Neuronal stem cell (in vitro differentiated cells): Measurements from ENCODE around the gene ZNF83.

ENCODE experiments used
- DNase-seq: peaks from one replicate; pipeline ENCODE4 v3.0.0-alpha.2; 2013; ENCODE audit warnings: low spot score
- H2AFZ ChIP-seq: one replicate; pipeline ENCODE4 v1.6.1; 2013; ENCODE audit warnings: mild to moderate bottlenecking, low read length, inconsistent platforms
- H2AK5ac ChIP-seq: 2 replicates; pipeline ENCODE4 v1.6.1; 2013; ENCODE audit warnings: low read depth, mild to moderate bottlenecking, inconsistent platforms, low read length, moderate library complexity, mixed read lengths
- H2BK120ac ChIP-seq: 2 replicates; pipeline ENCODE4 v1.6.1; 2013; ENCODE audit warnings: low read depth, mild to moderate bottlenecking, inconsistent platforms, low read length, moderate library complexity, mixed read lengths
- H2BK12ac ChIP-seq: one replicate; pipeline ENCODE4 v1.6.1; 2013; ENCODE audit warnings: low read length, inconsistent platforms
- H2BK15ac ChIP-seq: 2 replicates; pipeline ENCODE4 v1.6.1; 2013; ENCODE audit warnings: mild to moderate bottlenecking, low read length, inconsistent platforms, mixed read lengths
- H2BK5ac ChIP-seq: one replicate; pipeline ENCODE4 v1.6.1; 2013; ENCODE audit warnings: inconsistent platforms, mild to moderate bottlenecking, low read length, moderate library complexity
- H3K14ac ChIP-seq: one replicate; pipeline ENCODE4 v1.6.1; 2013; ENCODE audit warnings: low read length, inconsistent platforms
- H3K18ac ChIP-seq: 2 replicates; pipeline ENCODE4 v1.6.1; 2013; ENCODE audit warnings: low read length, inconsistent platforms
- H3K23ac ChIP-seq: 2 replicates; pipeline ENCODE4 v1.6.1; 2013; ENCODE audit warnings: low read depth, mild to moderate bottlenecking, mixed read lengths, low read length, inconsistent platforms; ENCODE audit not compliant: poor library complexity
- H3K27ac ChIP-seq: replicated peaks from 3 replicates; pipeline ENCODE4 v1.5.1; 2013; ENCODE audit warnings: low read length, inconsistent platforms
- H3K27me3 ChIP-seq, 3 experiments: 2 replicates each; pipeline ENCODE4 v1.6.1; 2013; ENCODE audit warnings: low read length in 3 of 3, mild to moderate bottlenecking in 2 of 3, inconsistent platforms in 1 of 3, low read depth in 1 of 3, mixed read lengths in 1 of 3, moderate library complexity in 1 of 3; ENCODE audit not compliant: control insufficient read depth in 3 of 3, insufficient read depth in 3 of 3
- H3K36me3 ChIP-seq, 2 donors: replicated peaks in 1 of 2; 2 replicates each; pipeline ENCODE4 v1.6.1; 2013; ENCODE audit warnings: low read length in 2 of 2; ENCODE audit not compliant: control insufficient read depth in 2 of 2, insufficient read depth in 2 of 2
- H3K4ac ChIP-seq: 2 replicates; pipeline ENCODE4 v1.6.1; 2013; ENCODE audit warnings: inconsistent platforms, mild to moderate bottlenecking, low read length, moderate library complexity
- H3K4me1 ChIP-seq, 2 donors: 1 replicate in 1 of 2; 2 replicates in 1 of 2; pipeline ENCODE4 v1.6.1; 2013; ENCODE audit warnings: low read length in 2 of 2, low read depth in 1 of 2; ENCODE audit not compliant: control insufficient read depth in 2 of 2, insufficient read depth in 1 of 2
- H3K4me2 ChIP-seq: one replicate; pipeline ENCODE4 v1.6.1; 2013; ENCODE audit warnings: mild to moderate bottlenecking, low read length, inconsistent platforms; ENCODE audit not compliant: insufficient read depth, poor library complexity, severe bottlenecking
- H3K4me3 ChIP-seq, 2 donors: 2 replicates each; pipeline ENCODE4 v1.5.1; 2013; ENCODE audit warnings: low read length in 2 of 2, mild to moderate bottlenecking in 2 of 2, inconsistent platforms in 1 of 2, moderate library complexity in 1 of 2
- H3K79me1 ChIP-seq: one replicate; pipeline ENCODE4 v1.6.1; 2013; ENCODE audit warnings: low read depth, mild to moderate bottlenecking, inconsistent platforms, low read length, moderate library complexity
- H3K9ac ChIP-seq: one replicate; pipeline ENCODE4 v1.6.1; 2013; ENCODE audit warnings: mild to moderate bottlenecking, low read depth, low read length, inconsistent platforms; ENCODE audit not compliant: poor library complexity
- H3K9me3 ChIP-seq, 2 donors: replicated peaks in 1 of 2; 2 replicates each; pipeline versions ENCODE3 to v1.6.1; 2013; ENCODE audit warnings: low read length in 2 of 2, mild to moderate bottlenecking in 2 of 2, inconsistent platforms in 1 of 2, low read depth in 1 of 2, mixed read lengths in 1 of 2, moderate library complexity in 1 of 2; ENCODE audit not compliant: control insufficient read depth in 2 of 2, insufficient read depth in 1 of 2
- H4K8ac ChIP-seq: one replicate; pipeline ENCODE4 v1.6.1; 2013; ENCODE audit warnings: low read depth, mild to moderate bottlenecking, inconsistent platforms, low read length, moderate library complexity
- H4K91ac ChIP-seq: one replicate; pipeline ENCODE4 v1.6.1; 2013; ENCODE audit warnings: low read length, low read depth, mild to moderate bottlenecking, inconsistent platforms; ENCODE audit not compliant: poor library complexity
- WGBS, 2 donors: extraction: QIAGEN DNeasy Blood & Tissue Kit; methylation state at CpG; one replicate each; pipeline ENCODE4 v1.1.7; 2013; ENCODE audit warnings: missing lambda C conversion rate in 2 of 2, mixed read lengths in 1 of 2; ENCODE audit not compliant: insufficient read length in 2 of 2, insufficient replicate concordance in 1 of 2; ENCODE audit errors: extremely low coverage in 2 of 2; 5-methylcytosine and 5-hydroxymethylcytosine counted together

The ZNF83 gene

DNA sequence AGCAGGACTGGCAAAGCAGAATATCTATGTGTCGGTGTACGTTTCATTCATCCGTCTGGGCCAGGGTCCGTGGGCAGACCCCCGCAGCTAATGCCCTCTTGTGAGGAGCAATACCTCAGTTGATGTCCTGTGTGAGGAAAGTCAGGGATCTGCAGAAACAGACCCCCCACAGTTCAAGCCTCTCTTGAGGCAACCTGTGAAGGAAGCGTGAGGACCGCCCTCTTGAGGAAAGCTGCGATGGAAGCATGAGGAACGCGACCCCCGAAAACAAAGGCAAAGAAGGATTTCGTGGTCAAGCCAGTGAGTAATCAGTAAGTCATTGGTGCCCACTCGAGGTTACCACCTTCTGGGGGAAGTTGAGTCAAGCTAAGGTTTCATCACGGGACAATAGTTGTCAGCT, 20.9 kb upstream of the ZNF83 start:
- Histone ChIP-seq H3K18ac (no peak overlapping the region), H4K8ac (no peak overlapping the region), H2AFZ (no peak overlapping the region), H3K14ac (no peak overlapping the region), H3K27ac (no peak overlapping the region), H3K4me3 (no peak overlapping the region), H4K91ac (no peak overlapping the region), H3K9ac (no peak overlapping the region), H3K4me2 (no peak overlapping the region), H3K36me3 (peaks cover 8 to 94% of the 10 kb centered on the region in 2 donors), H3K4me1 (peaks cover 0 to 2% of the 10 kb centered on the region in 2 donors), H2BK15ac (no peak overlapping the region), H3K9me3 (peaks cover 0 to 14% of the 10 kb centered on the region in 2 donors), H3K4ac (no peak overlapping the region), H2BK5ac (no peak overlapping the region), H3K23ac (no peak overlapping the region), H2BK12ac (no peak overlapping the region), H3K27me3 (no peaks in the 10 kb centered on the region), H2BK120ac (no peak overlapping the region), H3K79me1 (no peaks in the 10 kb centered on the region), H2AK5ac (no peak overlapping the region)
- DNase-seq: no peak
- WGBS, 2 donors: no CpG with 5 or more reads among the region's 14 CpGs

DNA sequence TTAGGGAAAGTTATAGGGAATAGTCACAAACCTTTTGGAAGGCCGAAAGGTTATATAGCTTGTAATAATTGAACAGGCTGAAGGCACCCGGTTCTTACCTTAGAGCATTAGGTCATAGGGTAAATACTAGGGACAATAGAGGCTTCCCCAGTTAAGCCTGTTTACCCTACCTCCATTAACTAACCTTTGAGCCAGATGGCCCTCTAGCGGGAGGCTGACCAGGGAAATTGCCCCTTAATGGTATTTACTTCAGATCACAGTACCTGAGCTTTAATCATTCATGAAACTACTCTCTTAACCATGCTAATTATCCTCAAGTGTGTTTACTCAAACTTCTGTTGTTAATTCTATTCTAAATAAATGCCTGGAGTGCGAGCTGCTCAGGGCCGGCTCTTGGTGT, 20.4 kb upstream of the ZNF83 start:
- no peak overlapping the region for H3K14ac ChIP-seq
- no peak overlapping the region for H2AK5ac ChIP-seq
- H3K23ac ChIP-seq: no peak overlapping the region
- H2BK15ac ChIP-seq: no peak overlapping the region
- H4K8ac ChIP-seq: no peak overlapping the region
- H3K79me1 ChIP-seq: no peaks in the 10 kb centered on the region
- H2AFZ ChIP-seq: no peak overlapping the region
- no peak overlapping the region for H3K4me3 ChIP-seq
- H3K4ac ChIP-seq: no peak overlapping the region
- H3K27me3 ChIP-seq: no peaks in the 10 kb centered on the region
- no peak overlapping the region for H3K4me2 ChIP-seq
- H3K27ac ChIP-seq: no peak overlapping the region
- no peak overlapping the region for H2BK120ac ChIP-seq
- DNase-seq: no peak
- peaks cover 8 to 96% of the 10 kb centered on the region in 2 donors for H3K36me3 ChIP-seq
- no peaks in the 10 kb centered on the region for H3K4me1 ChIP-seq
- no CpG with 5 or more reads among the region's 5 CpGs for WGBS, 2 donors
- H3K9me3 ChIP-seq: peaks cover 0 to 18% of the 10 kb centered on the region in 2 donors
- H3K9ac ChIP-seq: no peak overlapping the region
- H2BK12ac ChIP-seq: no peak overlapping the region
- no peak overlapping the region for H4K91ac ChIP-seq
- H3K18ac ChIP-seq: no peak overlapping the region
- no peak overlapping the region for H2BK5ac ChIP-seq

DNA sequence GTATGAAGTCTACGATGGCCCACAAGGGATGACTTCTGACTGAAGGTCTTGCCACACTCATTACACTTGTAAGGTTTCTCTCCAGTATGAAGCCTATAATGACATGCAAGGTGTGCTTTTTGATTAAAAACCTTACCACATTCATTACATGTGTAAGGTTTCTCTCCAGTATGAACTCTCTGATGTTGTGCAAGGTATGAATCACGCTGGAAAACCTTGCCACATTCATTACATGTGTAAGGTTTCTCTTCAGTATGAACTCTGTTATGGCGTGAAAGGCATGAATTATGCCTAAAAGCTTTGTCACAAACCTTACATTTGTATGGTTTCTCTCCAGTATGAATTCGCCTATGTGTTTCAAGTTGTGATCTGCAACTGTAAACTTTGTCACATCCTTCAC, 15.0 kb upstream of the ZNF83 start:
- peaks cover 6 to 92% of the 10 kb centered on the region in 2 donors for H3K36me3 ChIP-seq

DNA sequence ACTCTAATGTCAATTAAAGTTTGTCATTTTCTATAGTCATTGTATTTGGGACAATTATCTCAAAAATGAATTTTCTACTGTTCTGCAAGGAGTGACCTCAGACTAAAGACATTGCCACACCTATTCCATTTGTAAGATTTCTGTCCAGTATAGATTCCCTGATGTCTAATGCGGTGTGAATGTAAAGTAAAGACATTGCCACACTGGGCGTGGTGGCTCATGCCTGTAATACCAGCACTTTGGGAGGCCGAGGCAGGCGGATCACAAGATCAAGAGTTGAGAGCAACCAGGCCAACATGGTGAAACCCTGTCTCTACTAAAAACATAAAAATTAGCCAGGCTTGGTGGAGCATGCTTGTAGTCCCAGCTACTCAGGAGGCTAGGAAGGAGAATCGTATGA, 13.8 kb upstream of the ZNF83 start:
- Histone ChIP-seq H3K9ac (no peak overlapping the region), H3K18ac (no peak overlapping the region), H3K4me3 (no peak overlapping the region), H4K91ac (no peak overlapping the region), H3K23ac (no peak overlapping the region), H2BK12ac (no peak overlapping the region), H3K36me3 (peaks cover 6 to 84% of the 10 kb centered on the region in 2 donors), H2BK5ac (no peak overlapping the region), H2BK120ac (no peak overlapping the region), H3K14ac (no peak overlapping the region), H3K4me1 (no peaks in the 10 kb centered on the region), H3K79me1 (no peaks in the 10 kb centered on the region), H3K27me3 (no peaks in the 10 kb centered on the region), H2AK5ac (no peak overlapping the region), H4K8ac (no peak overlapping the region), H2AFZ (no peak overlapping the region), H2BK15ac (no peak overlapping the region), H3K4me2 (no peak overlapping the region), H3K27ac (no peak overlapping the region), H3K9me3 (peaks cover 3 to 28% of the 10 kb centered on the region in 2 donors), H3K4ac (no peak overlapping the region)
- DNase-seq: no peak
- no CpG with 5 or more reads among the region's 5 CpGs for WGBS, 2 donors

More for the DNA sequence above, 15.0 kb upstream of the ZNF83 start:
- peaks cover 0 to 28% of the 10 kb centered on the region in 2 donors for H3K9me3 ChIP-seq
- H2BK120ac ChIP-seq: no peak overlapping the region
- H3K9ac ChIP-seq: no peak overlapping the region
- no peak overlapping the region for H3K23ac ChIP-seq
- no peak overlapping the region for H4K91ac ChIP-seq
- H2BK12ac ChIP-seq: no peak overlapping the region
- no peak for DNase-seq
- no peak overlapping the region for H3K4me3 ChIP-seq
- no peak overlapping the region for H3K4me2 ChIP-seq
- no peak overlapping the region for H3K27ac ChIP-seq
- H3K4me1 ChIP-seq: no peaks in the 10 kb centered on the region
- H3K4ac ChIP-seq: no peak overlapping the region
- H3K79me1 ChIP-seq: no peaks in the 10 kb centered on the region
- no peak overlapping the region for H2AK5ac ChIP-seq
- no CpG with 5 or more reads among the region's 4 CpGs for WGBS, 2 donors
- H3K27me3 ChIP-seq: no peaks in the 10 kb centered on the region
- H4K8ac ChIP-seq: no peak overlapping the region
- no peak overlapping the region for H2AFZ ChIP-seq
- H2BK15ac ChIP-seq: no peak overlapping the region
- no peak overlapping the region for H3K18ac ChIP-seq
- no peak overlapping the region for H3K14ac ChIP-seq
- no peak overlapping the region for H2BK5ac ChIP-seq
